Hepatocyte (in vitro differentiated cells): ENCODE data around the gene ACHE. TPM values are rescaled to one million over a fixed set of nuclear protein-coding genes. Genes with fewer than 3 reads are reported as not detected.

Experiments used
- DNase-seq: peaks from one replicate; pipeline ENCODE4 v3.0.0-alpha.2; 2016; ENCODE audit warnings: low spot score
- H2AFZ ChIP-seq: fragments of 200-600 bp; sonication (generic); 2 replicates; pipeline ENCODE4 v1.6.0; 2016; ENCODE audit warnings: antibody characterized with exemption, mild to moderate bottlenecking
- H3K27ac ChIP-seq: fragments of 200-600 bp; sonication (generic); 2 replicates; pipeline ENCODE4 v1.5.1; 2016; ENCODE audit warnings: mild to moderate bottlenecking
- H3K27me3 ChIP-seq: fragments of 200-600 bp; sonication (generic); 2 replicates; pipeline ENCODE4 v1.6.1; 2016
- H3K36me3 ChIP-seq: fragments of 200-600 bp; sonication (generic); replicated peaks from 2 replicates; pipeline ENCODE4 v1.5.1; 2016; ENCODE audit warnings: low read depth; ENCODE audit not compliant: insufficient read depth
- H3K4me1 ChIP-seq: fragments of 200-600 bp; sonication (generic); 2 replicates; pipeline ENCODE4 v1.5.1; 2016; ENCODE audit warnings: mild to moderate bottlenecking, moderate library complexity; ENCODE audit not compliant: insufficient read depth
- H3K4me2 ChIP-seq: fragments of 200-600 bp; sonication (generic); 2 replicates; pipeline ENCODE4 v1.6.0; 2016
- H3K4me3 ChIP-seq: fragments of 200-600 bp; sonication (generic); 2 replicates; pipeline ENCODE4 v1.5.1; 2016; ENCODE audit warnings: mild to moderate bottlenecking
- H3K79me2 ChIP-seq: fragments of 200-600 bp; sonication (generic); 2 replicates; pipeline ENCODE4 v1.6.0; 2017; ENCODE audit warnings: mild to moderate bottlenecking
- H3K9me2 ChIP-seq: fragments of 200-600 bp; sonication (generic); replicated peaks from 2 replicates; pipeline ENCODE4 v1.6.0; 2017; ENCODE audit warnings: mild to moderate bottlenecking; ENCODE audit not compliant: insufficient read depth
- H3K9me3 ChIP-seq: fragments of 200-600 bp; sonication (generic); 2 replicates; pipeline ENCODE4 v1.5.1; 2016; ENCODE audit warnings: low read depth, mild to moderate bottlenecking
- H4K20me1 ChIP-seq: fragments of 200-600 bp; sonication (generic); 2 replicates; pipeline ENCODE4 v1.6.0; 2016; ENCODE audit warnings: mild to moderate bottlenecking; ENCODE audit not compliant: insufficient read depth, poor library complexity, severe bottlenecking
- EZH2 ChIP-seq: fragments of 200-600 bp; sonication (generic); IDR thresholded peaks from 2 replicates; pipeline ENCODE4 v1.6.1; 2016; ENCODE audit warnings: antibody characterized with exemption, mild to moderate bottlenecking, borderline replicate concordance
- EZH2phosphoT487 ChIP-seq: fragments of 200-600 bp; sonication (generic); IDR thresholded peaks from one replicate; pipeline ENCODE4 v1.6.1; 2018; ENCODE audit warnings: antibody characterized with exemption, mild to moderate bottlenecking, low read depth, moderate library complexity; ENCODE audit not compliant: unreplicated experiment, severe bottlenecking
- WGBS: methylation state at CpG from one replicate; pipeline ENCODE4 v1.1.6; 2016; ENCODE audit warnings: low lambda C conversion rate; ENCODE audit errors: missing lambda C conversion rate; 5-methylcytosine and 5-hydroxymethylcytosine counted together
- polyA plus RNA-seq: library from polyadenylated mRNA; unstranded; fragments of >200 nt; fragmentation: Nextera tagmentation; extraction: Ambion mirVana; gene quantifications from 2 replicates; pipeline ENCODE4 v1.2.1, GENCODE V29; 2016
- total RNA-seq: library from RNA; depleted of rRNA; stranded (reverse); fragments of >200 nt; gene quantifications from 2 replicates; pipeline ENCODE4 v1.2.3, GENCODE V29; 2014
- TF ChIP-seq, protein P1 (sequence below): fragments of 200-600 bp; sonication (generic); IDR thresholded peaks from 2 replicates; pipeline ENCODE4 v1.5.1; 2016; ENCODE audit warnings: antibody characterized with exemption, mild to moderate bottlenecking; ENCODE audit not compliant: poor library complexity

ACHE gene
- total and polyA plus RNA-seq, 2 experiments from 2014 or later: 4.6 to 16.3 TPM

DNA sequence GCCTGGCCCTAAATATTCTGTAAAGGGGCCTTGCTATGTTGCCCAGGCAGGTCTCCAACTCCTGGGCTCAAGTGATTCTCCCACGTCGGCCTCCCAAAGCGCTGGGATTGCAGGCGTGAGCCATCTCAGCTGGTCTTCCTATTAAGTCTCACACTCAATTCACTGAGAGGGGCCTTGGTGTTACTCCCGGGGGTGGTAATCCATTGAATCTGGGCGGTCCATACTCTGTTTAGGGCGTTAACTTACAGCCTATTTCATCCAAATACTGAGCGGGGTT is 21.4 kb downstream of the ACHE start:
- peak overlapping the region; percentile 47 for H2AFZ ChIP-seq
- no peaks in the 10 kb centered on the region for H3K27me3 ChIP-seq
- no peaks in the 10 kb centered on the region for H3K36me3 ChIP-seq
- peak overlapping the region; percentile 97 for H3K27ac ChIP-seq
- peak overlapping the region; percentile 77 for H3K4me2 ChIP-seq
- H4K20me1 ChIP-seq: peaks cover 35% of the 10 kb centered on the region
- WGBS: 68% methylated on average over 8 of the region's 8 CpGs
- peaks cover 48% of the 10 kb centered on the region for H3K79me2 ChIP-seq
- TF ChIP-seq, protein P1, sequence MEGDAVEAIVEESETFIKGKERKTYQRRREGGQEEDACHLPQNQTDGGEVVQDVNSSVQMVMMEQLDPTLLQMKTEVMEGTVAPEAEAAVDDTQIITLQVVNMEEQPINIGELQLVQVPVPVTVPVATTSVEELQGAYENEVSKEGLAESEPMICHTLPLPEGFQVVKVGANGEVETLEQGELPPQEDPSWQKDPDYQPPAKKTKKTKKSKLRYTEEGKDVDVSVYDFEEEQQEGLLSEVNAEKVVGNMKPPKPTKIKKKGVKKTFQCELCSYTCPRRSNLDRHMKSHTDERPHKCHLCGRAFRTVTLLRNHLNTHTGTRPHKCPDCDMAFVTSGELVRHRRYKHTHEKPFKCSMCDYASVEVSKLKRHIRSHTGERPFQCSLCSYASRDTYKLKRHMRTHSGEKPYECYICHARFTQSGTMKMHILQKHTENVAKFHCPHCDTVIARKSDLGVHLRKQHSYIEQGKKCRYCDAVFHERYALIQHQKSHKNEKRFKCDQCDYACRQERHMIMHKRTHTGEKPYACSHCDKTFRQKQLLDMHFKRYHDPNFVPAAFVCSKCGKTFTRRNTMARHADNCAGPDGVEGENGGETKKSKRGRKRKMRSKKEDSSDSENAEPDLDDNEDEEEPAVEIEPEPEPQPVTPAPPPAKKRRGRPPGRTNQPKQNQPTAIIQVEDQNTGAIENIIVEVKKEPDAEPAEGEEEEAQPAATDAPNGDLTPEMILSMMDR: no peak
- TF ChIP-seq EZH2 (no peak), EZH2phosphoT487 (no peak)
- no peaks in the 10 kb centered on the region for H3K9me2 ChIP-seq
- no peaks in the 10 kb centered on the region for H3K9me3 ChIP-seq
- peak overlapping the region; percentile 16 for H3K4me3 ChIP-seq
- H3K4me1 ChIP-seq: peaks cover 31% of the 10 kb centered on the region
- no peak for DNase-seq

DNA sequence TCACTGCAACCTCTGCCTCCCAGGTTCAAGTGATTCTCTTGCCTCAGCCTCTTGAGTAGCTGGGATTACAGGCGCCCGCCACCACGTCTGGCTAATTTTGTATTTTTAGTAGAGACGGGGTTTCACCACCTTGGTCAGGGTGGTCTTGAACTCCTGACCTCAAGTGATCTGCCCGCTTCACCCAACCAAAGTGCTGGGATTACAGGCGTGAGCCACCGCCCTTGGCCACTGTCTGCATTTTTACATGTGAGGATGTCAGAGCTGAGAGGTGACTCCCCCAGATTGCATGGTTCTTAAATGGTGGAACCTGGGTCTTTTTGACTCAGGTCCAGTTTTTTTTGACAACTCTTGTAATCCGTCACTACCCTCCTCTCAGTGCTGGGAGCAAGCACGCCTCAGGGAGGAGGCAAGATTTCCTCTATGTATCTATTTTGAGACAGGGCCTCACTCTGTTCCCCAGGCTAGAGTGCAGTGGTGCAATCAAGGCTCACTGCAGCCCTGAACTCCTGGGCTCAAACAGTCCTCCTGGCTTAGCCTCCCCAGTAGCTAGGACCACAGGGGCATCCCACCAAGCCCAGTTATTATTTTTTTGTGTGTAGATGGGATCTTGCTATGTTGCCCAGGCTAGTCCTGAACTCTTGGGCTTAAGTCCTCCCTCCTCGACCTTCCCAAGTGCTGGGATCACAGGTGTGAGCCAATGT is 21.9 kb downstream of the ACHE start:
- TF ChIP-seq EZH2: no peak
- TF ChIP-seq EZH2phosphoT487: no peak
- TF ChIP-seq, protein P1: no peak
- H3K4me1 ChIP-seq: peaks cover 33% of the 10 kb centered on the region
- peak overlapping the region; percentile 47 for H2AFZ ChIP-seq
- peak overlapping the region; percentile 16 for H3K4me3 ChIP-seq
- H3K9me3 ChIP-seq: no peaks in the 10 kb centered on the region
- WGBS: over 99% methylated on average over 10 of the region's 10 CpGs
- H3K27me3 ChIP-seq: no peaks in the 10 kb centered on the region
- H3K4me2 ChIP-seq: peak overlapping the region; percentile 77
- H3K36me3 ChIP-seq: no peaks in the 10 kb centered on the region
- H3K27ac ChIP-seq: peak overlapping the region; percentile 97
- H3K9me2 ChIP-seq: no peaks in the 10 kb centered on the region
- no peak for DNase-seq
- H3K79me2 ChIP-seq: peaks cover 48% of the 10 kb centered on the region
- H4K20me1 ChIP-seq: peaks cover 30% of the 10 kb centered on the region

DNA sequence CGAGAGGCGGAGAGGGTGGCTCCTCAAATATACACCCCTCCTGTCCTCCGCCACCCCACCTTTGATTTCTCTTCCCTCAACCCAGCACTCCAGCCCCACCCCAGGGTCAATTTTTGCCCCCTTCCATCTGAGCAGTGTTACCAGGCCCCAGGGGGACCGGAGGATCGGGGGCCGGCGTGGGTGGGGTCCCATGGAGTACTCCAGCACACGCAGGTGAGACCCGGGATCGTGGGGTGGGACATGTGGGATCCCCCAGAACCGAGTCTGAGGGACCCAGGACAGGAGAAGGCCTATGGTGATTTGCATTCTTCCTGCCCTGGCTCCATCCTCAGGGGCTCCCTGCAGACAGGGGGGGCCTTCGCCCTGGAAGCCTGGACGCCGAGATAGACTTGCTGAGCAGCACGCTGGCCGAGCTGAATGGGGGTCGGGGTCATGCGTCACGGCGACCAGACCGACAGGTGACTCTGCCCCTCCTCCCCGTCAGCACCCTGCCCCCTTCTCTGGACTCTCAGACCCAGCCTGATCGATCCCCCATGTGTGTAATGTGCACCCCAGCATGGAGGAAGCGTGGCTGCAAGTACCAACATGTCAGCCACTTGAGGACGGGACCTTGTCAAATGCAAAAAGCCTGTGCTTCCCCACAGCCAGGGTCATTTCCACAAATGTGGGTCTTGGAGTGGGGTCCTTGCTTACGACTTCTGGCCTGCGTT is 27.8 kb downstream of the ACHE start:
- Histone ChIP-seq H3K9me2 (no peaks in the 10 kb centered on the region), H3K4me3 (peak overlapping the region; percentile 82), H3K4me1 (peaks cover 14% of the 10 kb centered on the region), H4K20me1 (no peaks in the 10 kb centered on the region), H3K9me3 (no peaks in the 10 kb centered on the region), H3K36me3 (no peaks in the 10 kb centered on the region), H3K4me2 (peak overlapping the region; percentile 99), H3K27me3 (no peaks in the 10 kb centered on the region), H3K79me2 (peaks cover 33% of the 10 kb centered on the region), H2AFZ (peak overlapping the region; percentile 20), H3K27ac (peak overlapping the region; percentile 93)
- no peak for TF ChIP-seq EZH2
- 14% methylated on average over 23 of the region's 27 CpGs for WGBS
- peak; percentile 55 for DNase-seq

DNA sequence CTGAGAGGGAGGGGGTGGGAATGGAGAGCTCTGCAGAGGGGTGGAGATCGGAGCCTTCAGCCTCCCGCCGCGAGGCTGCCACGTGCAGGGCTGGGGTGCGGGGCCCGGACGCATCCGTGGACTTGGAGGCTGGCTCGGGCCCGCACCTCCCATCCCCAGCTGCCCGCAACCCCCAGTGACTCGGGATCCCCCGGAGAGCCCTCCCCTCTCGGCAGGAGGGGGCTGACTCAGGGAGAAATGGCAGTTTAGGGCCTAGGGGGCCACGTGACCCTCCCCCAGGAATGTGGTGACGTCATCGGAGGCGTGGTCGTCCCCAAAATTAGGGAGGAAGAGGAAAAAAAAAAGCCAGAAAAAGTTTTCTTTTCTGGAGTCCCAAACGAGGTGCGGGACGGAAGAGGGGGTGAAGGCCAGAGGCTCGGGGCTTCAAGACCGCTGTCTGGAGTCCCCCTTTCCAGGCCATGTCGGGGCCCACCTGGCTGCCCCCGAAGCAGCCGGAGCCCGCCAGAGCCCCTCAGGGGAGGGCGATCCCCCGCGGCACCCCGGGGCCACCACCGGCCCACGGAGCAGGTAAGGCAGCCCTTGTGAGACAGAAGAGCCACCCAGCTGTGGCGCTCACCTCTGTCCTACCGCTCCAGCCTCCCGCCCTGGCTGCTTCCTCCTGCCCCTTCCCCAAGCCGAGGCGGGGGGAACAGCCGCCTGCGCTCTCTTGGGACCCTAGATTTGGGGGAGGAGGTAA is 28.5 kb downstream of the ACHE start, which contains the start of gene TRIP6:
Gene TRIP6 (plus strand): TSS at position 348 of the 736 bp plus-strand sequence. CDS start 111 bp downstream, at position 459.
- peaks cover 14% of the 10 kb centered on the region for H3K4me1 ChIP-seq

More for the DNA sequence above, 28.5 kb downstream of the ACHE start, which contains the start of gene TRIP6:
- H3K4me3 ChIP-seq: peak within 1 kb of the TSS; percentile 82
- no peaks in the 10 kb centered on the region for H3K9me2 ChIP-seq
- H3K9me3 ChIP-seq: no peaks in the 10 kb centered on the region
- 2% methylated on average over 34 of the region's 42 CpGs for WGBS
- TF ChIP-seq EZH2: no peak
- no peak for TF ChIP-seq EZH2phosphoT487
- TF ChIP-seq, protein P1: no peak
- H3K79me2 ChIP-seq: peaks cover 33% of the 10 kb centered on the region
- peak within 1 kb of the TSS; percentile 93 for H3K27ac ChIP-seq
- DNase-seq: peak; percentile 93
- peak within 1 kb of the TSS; percentile 20 for H2AFZ ChIP-seq
- peak within 1 kb of the TSS; percentile 99 for H3K4me2 ChIP-seq
- no peaks in the 10 kb centered on the region for H3K27me3 ChIP-seq
- H4K20me1 ChIP-seq: no peaks in the 10 kb centered on the region
- no peaks in the 10 kb centered on the region for H3K36me3 ChIP-seq
